ENCODE data around the gene ARRDC4. TPM values are rescaled to one million over a fixed set of nuclear protein-coding genes. Genes with fewer than 3 reads are reported as not detected.

The ARRDC4 gene
- total and polyA plus RNA-seq, 2 experiments from 2014 or later = 16.9 to 35.3 TPM

DNA sequence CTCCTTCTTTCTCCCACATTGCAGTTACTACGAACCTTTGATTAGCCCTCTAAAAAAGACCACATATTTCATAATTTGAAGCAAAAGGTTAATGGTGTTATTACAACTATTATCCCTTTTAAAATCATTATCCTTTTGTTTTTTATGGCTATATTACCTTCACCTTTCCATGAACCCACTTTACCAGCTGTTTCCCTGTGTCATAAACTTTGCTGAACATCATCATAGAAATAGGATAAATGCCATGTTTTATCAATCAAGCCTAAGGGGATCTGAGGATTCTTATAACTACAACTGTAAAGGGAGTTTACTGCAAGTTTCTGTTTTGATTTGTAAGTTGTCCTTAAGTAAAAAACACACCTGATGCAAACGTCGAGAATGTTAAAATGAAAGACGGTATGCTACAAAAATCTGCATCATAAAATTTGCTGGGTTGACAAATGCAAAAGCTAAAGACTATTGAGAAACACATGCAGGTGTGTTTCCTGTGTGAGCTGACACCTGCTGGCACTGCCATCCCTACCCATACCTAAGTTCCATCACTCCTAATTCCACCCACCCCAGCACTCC, 39.1 kb upstream of the ARRDC4 start:
- peaks cover 6% of the 10 kb centered on the region for H3K9me3 ChIP-seq (ENCODE audit: low read depth)
- H3K4me2 ChIP-seq = no peak overlapping the region
- no peak for TF ChIP-seq EZH2phosphoT487 (IDR thresholded peaks at IDR 0.05; ENCODE audit: low read depth, severe bottlenecking, unreplicated experiment)
- TF ChIP-seq, protein P1, sequence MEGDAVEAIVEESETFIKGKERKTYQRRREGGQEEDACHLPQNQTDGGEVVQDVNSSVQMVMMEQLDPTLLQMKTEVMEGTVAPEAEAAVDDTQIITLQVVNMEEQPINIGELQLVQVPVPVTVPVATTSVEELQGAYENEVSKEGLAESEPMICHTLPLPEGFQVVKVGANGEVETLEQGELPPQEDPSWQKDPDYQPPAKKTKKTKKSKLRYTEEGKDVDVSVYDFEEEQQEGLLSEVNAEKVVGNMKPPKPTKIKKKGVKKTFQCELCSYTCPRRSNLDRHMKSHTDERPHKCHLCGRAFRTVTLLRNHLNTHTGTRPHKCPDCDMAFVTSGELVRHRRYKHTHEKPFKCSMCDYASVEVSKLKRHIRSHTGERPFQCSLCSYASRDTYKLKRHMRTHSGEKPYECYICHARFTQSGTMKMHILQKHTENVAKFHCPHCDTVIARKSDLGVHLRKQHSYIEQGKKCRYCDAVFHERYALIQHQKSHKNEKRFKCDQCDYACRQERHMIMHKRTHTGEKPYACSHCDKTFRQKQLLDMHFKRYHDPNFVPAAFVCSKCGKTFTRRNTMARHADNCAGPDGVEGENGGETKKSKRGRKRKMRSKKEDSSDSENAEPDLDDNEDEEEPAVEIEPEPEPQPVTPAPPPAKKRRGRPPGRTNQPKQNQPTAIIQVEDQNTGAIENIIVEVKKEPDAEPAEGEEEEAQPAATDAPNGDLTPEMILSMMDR (IDR thresholded peaks at IDR 0.05; ENCODE audit: poor library complexity) = no peak
- TF ChIP-seq EZH2 (IDR thresholded peaks at IDR 0.05; ENCODE audit: borderline replicate concordance) = no peak
- H3K4me1 ChIP-seq (ENCODE audit: insufficient read depth) = no peaks in the 10 kb centered on the region
- no peaks in the 10 kb centered on the region for H3K27me3 ChIP-seq
- no peaks in the 10 kb centered on the region for H4K20me1 ChIP-seq (ENCODE audit: insufficient read depth, poor library complexity, severe bottlenecking)
- no peaks in the 10 kb centered on the region for H3K36me3 ChIP-seq (replicated peaks; ENCODE audit: insufficient read depth, low read depth)
- 79% methylated on average over 4 of the region's 4 CpGs for WGBS (ENCODE audit: low lambda C conversion rate, missing lambda C conversion rate)
- H3K27ac ChIP-seq = no peak overlapping the region
- no peak overlapping the region for H3K4me3 ChIP-seq
- H3K79me2 ChIP-seq = no peaks in the 10 kb centered on the region
- H2AFZ ChIP-seq = no peak overlapping the region
- DNase-seq (ENCODE audit: low spot score) = no peak
- no peaks in the 10 kb centered on the region for H3K9me2 ChIP-seq (replicated peaks; ENCODE audit: insufficient read depth)

DNA sequence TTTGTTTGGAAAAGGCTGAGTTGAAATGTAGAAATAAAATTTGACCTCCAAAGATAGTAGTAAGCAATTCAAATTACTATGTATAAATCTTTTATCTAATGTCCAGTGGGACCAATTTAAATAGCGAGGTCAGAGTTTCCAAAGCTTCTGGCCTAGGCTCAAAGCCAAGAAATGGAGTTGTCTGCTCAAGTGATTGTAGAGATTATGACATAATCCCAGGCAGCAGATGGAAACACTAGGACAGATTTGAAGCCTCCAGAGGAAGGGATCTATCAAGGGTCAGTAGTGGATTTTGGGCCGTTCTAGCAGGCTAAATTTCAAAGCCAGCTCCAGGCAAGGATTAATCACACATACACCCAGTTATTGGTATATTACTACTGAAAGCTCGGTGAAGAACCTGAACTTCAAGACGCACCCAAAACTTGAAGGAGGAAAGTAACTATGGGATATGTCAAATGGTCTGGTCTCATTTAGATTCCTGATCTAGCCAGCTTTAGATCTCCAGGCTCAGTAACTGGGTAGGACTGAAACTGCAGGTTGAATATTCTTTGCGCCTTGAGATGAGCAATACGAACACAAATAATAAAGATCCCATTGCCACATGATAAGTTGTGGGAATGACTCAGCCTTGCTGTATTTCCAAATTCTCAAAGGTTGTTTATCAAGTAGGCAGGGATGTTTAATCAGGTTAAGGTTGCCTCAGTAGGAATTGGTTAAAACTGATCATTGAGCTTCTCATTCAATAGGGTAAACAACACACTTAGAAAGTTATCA, 30.9 kb upstream of the ARRDC4 start:
- H3K9me3 ChIP-seq (ENCODE audit: low read depth) = no peaks in the 10 kb centered on the region
- 81% methylated on average over 6 of the region's 6 CpGs for WGBS (ENCODE audit: low lambda C conversion rate, missing lambda C conversion rate)
- H3K4me3 ChIP-seq = no peak overlapping the region
- no peaks in the 10 kb centered on the region for H3K4me1 ChIP-seq (ENCODE audit: insufficient read depth)
- H3K27ac ChIP-seq = no peak overlapping the region
- no peaks in the 10 kb centered on the region for H4K20me1 ChIP-seq (ENCODE audit: insufficient read depth, poor library complexity, severe bottlenecking)
- H3K27me3 ChIP-seq = no peaks in the 10 kb centered on the region
- H2AFZ ChIP-seq = no peak overlapping the region
- H3K9me2 ChIP-seq (replicated peaks; ENCODE audit: insufficient read depth) = no peaks in the 10 kb centered on the region
- no peak overlapping the region for H3K4me2 ChIP-seq
- TF ChIP-seq EZH2phosphoT487 (IDR thresholded peaks at IDR 0.05; ENCODE audit: low read depth, severe bottlenecking, unreplicated experiment) (no peak), EZH2 (IDR thresholded peaks at IDR 0.05; ENCODE audit: borderline replicate concordance) (no peak)
- TF ChIP-seq, protein P1 (IDR thresholded peaks at IDR 0.05; ENCODE audit: poor library complexity) = no peak
- H3K36me3 ChIP-seq (replicated peaks; ENCODE audit: insufficient read depth, low read depth) = no peaks in the 10 kb centered on the region
- no peak for DNase-seq (ENCODE audit: low spot score)
- H3K79me2 ChIP-seq = no peaks in the 10 kb centered on the region

DNA sequence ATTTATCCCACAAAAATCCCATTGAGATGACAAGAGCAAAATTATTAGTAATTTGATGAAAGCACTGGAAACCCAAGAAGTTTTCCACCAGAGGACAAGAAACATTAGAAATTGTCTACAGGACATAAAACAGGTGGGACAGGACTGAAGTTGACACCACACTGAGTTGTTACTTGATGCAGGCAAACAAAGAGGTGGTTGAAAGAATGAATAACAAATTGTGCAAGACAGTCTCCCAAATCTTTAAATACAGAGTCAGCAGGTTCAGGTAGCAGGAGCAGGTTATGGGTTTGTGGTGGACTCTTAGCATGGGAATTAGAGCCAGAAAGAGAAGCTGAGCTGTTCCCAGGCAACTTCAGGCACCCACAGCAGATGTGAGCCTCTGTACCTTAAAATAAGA, 30.3 kb upstream of the ARRDC4 start:
- Histone ChIP-seq H3K9me2 (replicated peaks; ENCODE audit: insufficient read depth) (no peaks in the 10 kb centered on the region), H2AFZ (no peak overlapping the region), H3K4me3 (no peak overlapping the region), H3K79me2 (no peaks in the 10 kb centered on the region), H3K4me2 (no peak overlapping the region), H3K27me3 (no peaks in the 10 kb centered on the region), H3K36me3 (replicated peaks; ENCODE audit: insufficient read depth, low read depth) (no peaks in the 10 kb centered on the region), H3K27ac (no peak overlapping the region), H3K9me3 (ENCODE audit: low read depth) (no peaks in the 10 kb centered on the region), H4K20me1 (ENCODE audit: insufficient read depth, poor library complexity, severe bottlenecking) (no peaks in the 10 kb centered on the region), H3K4me1 (ENCODE audit: insufficient read depth) (no peaks in the 10 kb centered on the region)
- TF ChIP-seq, protein P1 (IDR thresholded peaks at IDR 0.05; ENCODE audit: poor library complexity) = no peak
- TF ChIP-seq EZH2phosphoT487 (IDR thresholded peaks at IDR 0.05; ENCODE audit: low read depth, severe bottlenecking, unreplicated experiment) (no peak), EZH2 (IDR thresholded peaks at IDR 0.05; ENCODE audit: borderline replicate concordance) (no peak)
- DNase-seq (ENCODE audit: low spot score) = no peak

Data from hepatocyte (in vitro differentiated cells).